ENCODE data around the gene SEZ6. TPM values are rescaled to one million over a fixed set of nuclear protein-coding genes. Genes with fewer than 3 reads are reported as not detected.

The SEZ6 gene
- total RNA-seq, 1 experiment from 2014 or later: not detected

DNA sequence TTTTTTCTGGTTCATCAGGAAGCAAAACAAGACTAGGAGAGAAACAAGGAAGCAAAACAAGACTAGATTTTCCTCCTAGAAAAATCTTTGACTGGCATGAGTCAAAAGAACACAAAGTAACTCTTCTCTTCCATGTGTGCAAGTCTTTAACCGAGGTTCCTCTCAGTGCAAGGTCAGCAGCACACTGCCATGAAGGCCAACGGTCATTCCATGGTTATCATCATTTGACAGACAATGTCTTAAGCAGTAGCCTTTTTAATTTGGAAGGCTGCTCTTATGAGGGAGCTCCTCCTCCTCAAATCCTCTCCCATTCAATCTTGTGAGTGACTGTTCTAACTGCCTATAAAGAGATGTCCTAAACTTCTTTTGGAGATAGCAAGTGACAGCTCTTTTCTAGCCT, 87.5 kb downstream of the SEZ6 start:
- peaks cover 45% of the 10 kb centered on the region; the same call in 1 of the 2 replicates for H3F3A ChIP-seq (ENCODE audit: insufficient read depth, low read depth)
- BruUV-seq (replicated peaks): no TSS peak
- H2AFZ ChIP-seq: no peak overlapping the region
- no peak overlapping the region for H3K27ac ChIP-seq
- no peaks in the 10 kb centered on the region for H3K9me3 ChIP-seq (ENCODE audit: insufficient read depth, low read depth)
- H3K79me2 ChIP-seq (ENCODE audit: low read depth): peaks cover 20% of the 10 kb centered on the region
- TF ChIP-seq, protein P1, sequence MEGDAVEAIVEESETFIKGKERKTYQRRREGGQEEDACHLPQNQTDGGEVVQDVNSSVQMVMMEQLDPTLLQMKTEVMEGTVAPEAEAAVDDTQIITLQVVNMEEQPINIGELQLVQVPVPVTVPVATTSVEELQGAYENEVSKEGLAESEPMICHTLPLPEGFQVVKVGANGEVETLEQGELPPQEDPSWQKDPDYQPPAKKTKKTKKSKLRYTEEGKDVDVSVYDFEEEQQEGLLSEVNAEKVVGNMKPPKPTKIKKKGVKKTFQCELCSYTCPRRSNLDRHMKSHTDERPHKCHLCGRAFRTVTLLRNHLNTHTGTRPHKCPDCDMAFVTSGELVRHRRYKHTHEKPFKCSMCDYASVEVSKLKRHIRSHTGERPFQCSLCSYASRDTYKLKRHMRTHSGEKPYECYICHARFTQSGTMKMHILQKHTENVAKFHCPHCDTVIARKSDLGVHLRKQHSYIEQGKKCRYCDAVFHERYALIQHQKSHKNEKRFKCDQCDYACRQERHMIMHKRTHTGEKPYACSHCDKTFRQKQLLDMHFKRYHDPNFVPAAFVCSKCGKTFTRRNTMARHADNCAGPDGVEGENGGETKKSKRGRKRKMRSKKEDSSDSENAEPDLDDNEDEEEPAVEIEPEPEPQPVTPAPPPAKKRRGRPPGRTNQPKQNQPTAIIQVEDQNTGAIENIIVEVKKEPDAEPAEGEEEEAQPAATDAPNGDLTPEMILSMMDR (conservative IDR thresholded peaks at IDR 0.05): no peak
- TF ChIP-seq EZH2 (IDR thresholded peaks at IDR 0.05; ENCODE audit: low read depth): no peak
- no peaks in the 10 kb centered on the region for H3K27me3 ChIP-seq (ENCODE audit: insufficient read depth, low read depth)
- no peak for DNase-seq
- H3K36me3 ChIP-seq (ENCODE audit: low read depth): peaks cover 81% of the 10 kb centered on the region
- H4K20me1 ChIP-seq (ENCODE audit: insufficient read depth): peaks cover 15% of the 10 kb centered on the region
- H3K4me2 ChIP-seq: no peak overlapping the region
- no peaks in the 10 kb centered on the region for H3K9me2 ChIP-seq (ENCODE audit: insufficient read depth)
- intact Hi-C loops (cut with micrococcal nuclease; ENCODE audit: unreplicated experiment): no loop called here
- H3K4me3 ChIP-seq: no peak overlapping the region
- ChIA-PET POLR2A (ENCODE audit: unreplicated experiment) (no interaction called here), CTCF (interaction anchor here (0.6 kb wide), 2 partner anchors 9 to 210 kb away, joined by 3 read pairs; no protein-coding TSS in a partner anchor)
- no peaks in the 10 kb centered on the region for H3K4me1 ChIP-seq (replicated peaks; ENCODE audit: insufficient read depth)

DNA sequence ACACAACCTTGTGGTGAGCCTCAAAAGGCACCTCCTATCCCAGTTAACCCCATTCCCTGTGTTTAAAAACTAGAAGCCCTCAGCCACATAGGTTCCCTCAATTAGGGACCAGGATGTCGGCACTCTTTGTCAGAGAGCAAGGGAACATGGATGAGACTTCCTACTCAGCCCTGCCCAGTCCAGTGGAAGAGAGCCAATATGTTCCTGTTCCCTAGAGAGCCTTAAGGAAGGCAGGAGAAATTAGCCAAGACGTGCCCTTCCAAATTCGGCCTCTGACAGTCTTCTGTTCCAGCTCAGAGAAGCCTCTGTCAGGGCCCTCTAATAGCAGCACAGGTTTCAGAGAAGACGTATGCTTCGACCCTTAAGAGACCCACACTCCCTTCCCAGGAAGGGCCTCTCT, 88.4 kb downstream of the SEZ6 start:
- Histone ChIP-seq H3K9me2 (ENCODE audit: insufficient read depth) (no peaks in the 10 kb centered on the region), H3K4me3 (no peak overlapping the region), H3K9me3 (ENCODE audit: insufficient read depth, low read depth) (no peaks in the 10 kb centered on the region), H3K27me3 (ENCODE audit: insufficient read depth, low read depth) (no peaks in the 10 kb centered on the region), H3K4me2 (no peak overlapping the region), H3K4me1 (replicated peaks; ENCODE audit: insufficient read depth) (no peaks in the 10 kb centered on the region), H3K27ac (no peak overlapping the region), H3K79me2 (ENCODE audit: low read depth) (peaks cover 11% of the 10 kb centered on the region; the same call in 1 of the 2 replicates), H4K20me1 (ENCODE audit: insufficient read depth) (peaks cover 15% of the 10 kb centered on the region), H3F3A (ENCODE audit: insufficient read depth, low read depth) (peaks cover 45% of the 10 kb centered on the region; the same call in 1 of the 2 replicates), H3K36me3 (ENCODE audit: low read depth) (peaks cover 85% of the 10 kb centered on the region), H2AFZ (no peak overlapping the region)
- TF ChIP-seq, protein P1 (conservative IDR thresholded peaks at IDR 0.05): no peak
- TF ChIP-seq EZH2 (IDR thresholded peaks at IDR 0.05; ENCODE audit: low read depth): no peak
- DNase-seq: no peak
- no TSS peak for BruUV-seq (replicated peaks)
- CTCF ChIA-PET: interaction anchor here (0.6 kb wide), 3 partner anchors 8 to 436 kb away, joined by 3 to 11 read pairs (median 6); no protein-coding TSS in a partner anchor
- intact Hi-C loops (cut with micrococcal nuclease; ENCODE audit: unreplicated experiment): no loop called here
- POLR2A ChIA-PET (ENCODE audit: unreplicated experiment): no interaction called here

DNA sequence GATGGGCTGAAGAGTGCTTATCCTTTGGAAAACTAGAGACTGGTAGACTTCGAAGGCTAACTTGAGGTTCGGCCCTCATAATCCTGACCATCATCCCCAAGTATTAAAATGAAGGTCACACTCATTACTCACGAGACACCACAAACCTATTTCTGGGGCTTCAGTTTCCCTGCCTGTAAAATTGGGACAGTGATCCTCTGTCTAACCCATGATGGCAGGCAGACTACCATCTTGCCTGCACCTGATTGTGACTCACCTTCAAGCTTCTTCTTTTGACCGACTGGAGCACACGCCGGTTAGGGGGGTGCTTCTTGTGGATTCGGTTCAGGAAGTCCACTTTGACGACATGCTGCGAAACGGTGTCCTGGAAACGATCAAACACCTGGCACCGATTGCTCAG, 88.8 kb downstream of the SEZ6 start:
- no peak overlapping the region for H3K4me2 ChIP-seq
- peaks cover 45% of the 10 kb centered on the region; the same call in 1 of the 2 replicates for H3F3A ChIP-seq (ENCODE audit: insufficient read depth, low read depth)
- H3K79me2 ChIP-seq (ENCODE audit: low read depth): peaks cover 7% of the 10 kb centered on the region; the same call in 1 of the 2 replicates
- no peak overlapping the region for H2AFZ ChIP-seq
- H3K36me3 ChIP-seq (ENCODE audit: low read depth): peaks cover 84% of the 10 kb centered on the region
- DNase-seq: no peak
- peaks cover 12% of the 10 kb centered on the region for H4K20me1 ChIP-seq (ENCODE audit: insufficient read depth)
- H3K27me3 ChIP-seq (ENCODE audit: insufficient read depth, low read depth): no peaks in the 10 kb centered on the region
- no peaks in the 10 kb centered on the region for H3K4me1 ChIP-seq (replicated peaks; ENCODE audit: insufficient read depth)
- H3K27ac ChIP-seq: no peak overlapping the region
- no TSS peak for BruUV-seq (replicated peaks)
- CTCF ChIA-PET: interaction anchor here (0.6 to 1.0 kb wide), 2 partner anchors 200 to 437 kb away, joined by 4 to 11 read pairs; no protein-coding TSS in a partner anchor
- POLR2A ChIA-PET (ENCODE audit: unreplicated experiment): no interaction called here
- no peak overlapping the region for H3K4me3 ChIP-seq
- H3K9me2 ChIP-seq (ENCODE audit: insufficient read depth): no peaks in the 10 kb centered on the region
- intact Hi-C loops (cut with micrococcal nuclease; ENCODE audit: unreplicated experiment): no loop called here
- no peaks in the 10 kb centered on the region for H3K9me3 ChIP-seq (ENCODE audit: insufficient read depth, low read depth)
- no peak for TF ChIP-seq EZH2 (IDR thresholded peaks at IDR 0.05; ENCODE audit: low read depth)
- TF ChIP-seq, protein P1 (conservative IDR thresholded peaks at IDR 0.05): no peak

All from PC-9 (cell line).